A549 (cell line): ENCODE results near the gene C1orf87.

Source experiments
- CHD2 ChIP-seq: fragments of 150-350 bp; IDR thresholded peaks from 2 replicates; pipeline ENCODE4 v1.6.1; 2014; ENCODE audit warnings: low read length; ENCODE audit not compliant: partially characterized antibody
- CTCF ChIP-seq: fragments of >200 bp; sonication (Bioruptor Twin); formaldehyde crosslinking; IDR thresholded peaks from 3 replicates; pipeline ENCODE4 v1.5.1; 2016
- FOSL2 ChIP-seq, 2 experiments: fragments of 450-650 bp in 1 of 2; fragments of >200 bp in 1 of 2; sonication (Bioruptor Twin) in 1 of 2; formaldehyde crosslinking; IDR thresholded peaks; 2 replicates each; pipeline versions ENCODE4 v1.5.0 to v1.6.1; 2016 to 2020; ENCODE audit warnings: mild to moderate bottlenecking in 1 of 2, moderate library complexity in 1 of 2
- NFE2L2 ChIP-seq: fragments of 150-350 bp; conservative IDR thresholded peaks from 2 replicates; pipeline ENCODE4 v1.6.1; 2014; ENCODE audit warnings: low read length
- POLR2A ChIP-seq: IDR thresholded peaks from 2 replicates; pipeline ENCODE4 v1.6.1; 2012; ENCODE audit warnings: mild to moderate bottlenecking, low read length
- POLR2AphosphoS2 ChIP-seq: conservative IDR thresholded peaks from 2 replicates; pipeline ENCODE4 v1.6.1; 2012; ENCODE audit warnings: low read length, improper control_type of control experiment, inconsistent platforms
- RAD21 ChIP-seq, 2 experiments: fragments of >200 bp in 1 of 2; sonication (Bioruptor Twin) in 1 of 2; formaldehyde crosslinking in 1 of 2; IDR thresholded peaks in 1 of 2; conservative IDR thresholded peaks in 1 of 2; 2 replicates in 1 of 2; 3 replicates in 1 of 2; pipeline ENCODE4 v1.6.1; 2012 to 2018; ENCODE audit warnings: inconsistent platforms in 1 of 2
- RCOR1 ChIP-seq: fragments of 150-350 bp; IDR thresholded peaks from 2 replicates; pipeline ENCODE4 v1.6.1; 2014; ENCODE audit warnings: antibody characterized with exemption, low read length, low read depth
- REST ChIP-seq: fragments of 200-600 bp; sonication (generic); IDR thresholded peaks from 2 replicates; pipeline ENCODE4 v1.6.1; 2016; ENCODE audit warnings: antibody characterized with exemption, mild to moderate bottlenecking, moderate library complexity
- SMC3 ChIP-seq: fragments of >200 bp; sonication (Bioruptor Twin); formaldehyde crosslinking; IDR thresholded peaks from 3 replicates; pipeline ENCODE4 v1.6.1; 2018; ENCODE audit warnings: inconsistent platforms
- USF2 ChIP-seq: fragments of 450-650 bp; IDR thresholded peaks from 2 replicates; pipeline ENCODE4 v1.6.1; 2014; ENCODE audit warnings: antibody characterized with exemption

GRCh38 chr1:59990470-59990869 lies 83.1 kb downstream of the C1orf87 start:
- TF ChIP-seq FOSL2 (IDR thresholded peaks at IDR 0.05): no peak
- no peak for TF ChIP-seq FOSL2 (CRISPR knock-in tag; IDR thresholded peaks at IDR 0.05)
- no peak for TF ChIP-seq POLR2A
- no peak for TF ChIP-seq RAD21 (conservative IDR thresholded peaks at IDR 0.05 in 1 of 2, IDR thresholded peaks at IDR 0.05 in 1 of 2)
- no peak for TF ChIP-seq CTCF
- TF ChIP-seq POLR2AphosphoS2: no peak
- no peak for TF ChIP-seq SMC3
- no peak for TF ChIP-seq USF2
- no peak for TF ChIP-seq RCOR1
- no peak for TF ChIP-seq REST
- TF ChIP-seq NFE2L2: no peak
- TF ChIP-seq CHD2: no peak
